CD14-positive monocyte (primary cell): ENCODE data around the gene TUNAR. TPM values are rescaled to one million over a fixed set of nuclear protein-coding genes. Genes with fewer than 3 reads are reported as not detected.

ENCODE experiments used
- DNase-seq, 3 donors: peaks; one replicate each; pipeline ENCODE4 v3.0.0-alpha.2; 2011 to 2022
- H2AFZ ChIP-seq: 2 replicates; pipeline ENCODE4 v1.6.0; 2012; ENCODE audit warnings: mild to moderate bottlenecking, low read depth, low read length, inconsistent platforms; ENCODE audit not compliant: insufficient read depth, poor library complexity, severe bottlenecking
- H3K27ac ChIP-seq, 2 donors: 1 replicate in 1 of 2; 2 replicates in 1 of 2; pipeline ENCODE4 v1.5.1; 2012 to 2013; ENCODE audit warnings: low read length in 2 of 2, control low read depth in 1 of 2, inconsistent platforms in 1 of 2, low read depth in 1 of 2, mild to moderate bottlenecking in 1 of 2
- H3K27me3 ChIP-seq, 2 donors: one replicate each; pipeline versions ENCODE4 v1.6.0 to v1.6.1; 2011 to 2013; ENCODE audit warnings: low read length in 2 of 2; ENCODE audit not compliant: control insufficient read depth in 2 of 2, insufficient read depth in 2 of 2
- H3K36me3 ChIP-seq, 2 donors: replicated peaks in 1 of 2; 1 replicate in 1 of 2; 2 replicates in 1 of 2; pipeline versions ENCODE4 v1.5.1 to v1.6.1; 2012 to 2013; ENCODE audit warnings: low read length in 2 of 2, control low read depth in 1 of 2, inconsistent platforms in 1 of 2, mild to moderate bottlenecking in 1 of 2; ENCODE audit not compliant: insufficient read depth in 2 of 2, control insufficient read depth in 1 of 2
- H3K4me1 ChIP-seq, 2 donors: 1 replicate in 1 of 2; 2 replicates in 1 of 2; pipeline versions ENCODE4 v1.5.1 to v1.6.1; 2012 to 2013; ENCODE audit warnings: low read length in 2 of 2, control low read depth in 1 of 2, inconsistent platforms in 1 of 2, mild to moderate bottlenecking in 1 of 2, moderate library complexity in 1 of 2; ENCODE audit not compliant: insufficient read depth in 2 of 2, control insufficient read depth in 1 of 2
- H3K4me2 ChIP-seq: replicated peaks from 2 replicates; pipeline ENCODE3; 2012; ENCODE audit warnings: low read length, moderate library complexity, mild to moderate bottlenecking; ENCODE audit not compliant: poor library complexity, severe bottlenecking; ENCODE audit errors: extremely low read depth
- H3K4me3 ChIP-seq, 3 experiments: fragments of 200-600 bp in 1 of 3; sonication (generic) in 1 of 3; replicated peaks in 1 of 3; 1 replicate in 2 of 3; 2 replicates in 1 of 3; pipeline ENCODE4 v1.5.1; 2011 to 2013; ENCODE audit warnings: low read length in 3 of 3, mild to moderate bottlenecking in 3 of 3, control low read depth in 2 of 3, low read depth in 2 of 3, inconsistent platforms in 1 of 3, moderate library complexity in 1 of 3
- H3K79me2 ChIP-seq: 2 replicates; pipeline ENCODE4 v1.6.0; 2012; ENCODE audit warnings: mild to moderate bottlenecking, control low read depth, inconsistent platforms, low read length, moderate library complexity; ENCODE audit not compliant: insufficient read depth
- H3K9ac ChIP-seq: 2 replicates; pipeline ENCODE4 v1.6.0; 2017; ENCODE audit warnings: low read length, mild to moderate bottlenecking; ENCODE audit not compliant: insufficient read depth, poor library complexity, severe bottlenecking
- H3K9me3 ChIP-seq, 2 donors: replicated peaks in 1 of 2; 1 replicate in 1 of 2; 2 replicates in 1 of 2; pipeline versions ENCODE4 v1.5.1 to v1.6.1; 2012 to 2013; ENCODE audit warnings: low read length in 2 of 2, control low read depth in 1 of 2; ENCODE audit not compliant: control insufficient read depth in 1 of 2, insufficient read depth in 1 of 2
- H4K20me1 ChIP-seq: 2 replicates; pipeline ENCODE4 v1.6.0; 2012; ENCODE audit warnings: mild to moderate bottlenecking, low read length, control low read depth, moderate library complexity; ENCODE audit not compliant: insufficient read depth
- H3K27ac Mint-ChIP-seq, 7 donors: one replicate each; pipeline ENCODE4 v1.8.0; 2020; ENCODE audit warnings: mild to moderate bottlenecking in 7 of 7, mixed read lengths in 7 of 7, moderate library complexity in 6 of 7, inconsistent platforms in 2 of 7
- H3K27me3 Mint-ChIP-seq, 3 donors: one replicate each; pipeline ENCODE4 v1.8.0; 2021 to 2022; ENCODE audit warnings: low read depth in 3 of 3, mild to moderate bottlenecking in 3 of 3, mixed read lengths in 3 of 3, moderate library complexity in 3 of 3, inconsistent platforms in 1 of 3
- H3K36me3 Mint-ChIP-seq, 2 donors: one replicate each; pipeline ENCODE4 v1.8.0; 2020; ENCODE audit warnings: mixed read lengths in 2 of 2, inconsistent platforms in 1 of 2, mild to moderate bottlenecking in 1 of 2
- H3K4me1 Mint-ChIP-seq: one replicate; pipeline ENCODE4 v1.8.0; 2020; ENCODE audit warnings: mild to moderate bottlenecking, mixed read lengths
- H3K4me3 Mint-ChIP-seq, 2 donors: one replicate each; pipeline ENCODE4 v1.8.0; 2020; ENCODE audit warnings: mild to moderate bottlenecking in 2 of 2, mixed read lengths in 2 of 2, moderate library complexity in 1 of 2
- H3K9me3 Mint-ChIP-seq, 7 donors: one replicate each; pipeline ENCODE4 v1.8.0; 2020 to 2022; ENCODE audit warnings: mixed read lengths in 7 of 7, mild to moderate bottlenecking in 6 of 7, moderate library complexity in 6 of 7, inconsistent platforms in 2 of 7
- WGBS: methylation state at CpG from one replicate; pipeline ENCODE4 v1.1.5; 2013; ENCODE audit warnings: missing lambda C conversion rate; ENCODE audit not compliant: insufficient coverage; 5-methylcytosine and 5-hydroxymethylcytosine counted together
- intact Hi-C, 2 donors: fragments of 100-400 bp; cut with micrococcal nuclease; formaldehyde crosslinking; loops; one replicate each; pipeline versions ENCODE4 v1.15.0 to v1.15.1; 2023
- polyA plus RNA-seq, 3 donors: library from polyadenylated mRNA; depleted of rRNA in 1 of 3; unstranded in 2 of 3; stranded (reverse) in 1 of 3; fragments of 300-500 nt in 2 of 3; fragments of >200 nt in 1 of 3; fragmentation: Illumina TruSeq in 2 of 3; gene quantifications; 1 replicate in 2 of 3; 2 replicates in 1 of 3; pipeline ENCODE4 v1.2.3, GENCODE V29; 2012 to 2021
- TF ChIP-seq, protein P1 (sequence below): fragments of 200-600 bp; IDR thresholded peaks from one replicate; pipeline ENCODE4 v1.8.0; 2022; ENCODE audit warnings: antibody characterized with exemption, mild to moderate bottlenecking

Gene TUNAR
- polyA plus RNA-seq, 3 donors: not detected

DNA sequence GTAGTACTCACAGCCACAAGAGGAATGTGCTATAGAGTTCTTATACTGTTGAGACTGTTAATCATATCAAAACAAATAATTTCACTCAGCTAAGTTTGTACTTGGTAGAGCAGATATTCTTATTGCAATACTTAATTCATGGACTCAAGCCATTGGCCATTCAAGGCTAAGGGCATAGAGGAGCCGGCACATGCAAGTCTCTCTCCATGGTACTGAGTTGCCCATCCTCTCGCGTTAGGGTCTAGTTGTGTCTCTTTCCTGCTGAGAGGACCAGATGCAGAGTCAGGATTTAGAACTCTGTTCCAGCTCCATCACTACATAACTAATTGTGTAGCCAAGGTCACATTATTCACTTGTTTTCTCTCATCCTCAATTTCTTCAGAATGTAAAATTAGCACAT, 14.4 kb upstream of the TUNAR start:
- DNase-seq: no peak
- Mint-ChIP-seq H3K36me3 (no peaks in the 10 kb centered on the region), H3K27ac (no peak overlapping the region), H3K4me1 (no peaks in the 10 kb centered on the region), H3K27me3 (peaks cover 0 to 2% (median 0%) of the 10 kb centered on the region in 3 donors), H3K9me3 (peaks cover 0 to 3% (median 0%) of the 10 kb centered on the region in 7 donors), H3K4me3 (no peak overlapping the region)
- TF ChIP-seq, protein P1, sequence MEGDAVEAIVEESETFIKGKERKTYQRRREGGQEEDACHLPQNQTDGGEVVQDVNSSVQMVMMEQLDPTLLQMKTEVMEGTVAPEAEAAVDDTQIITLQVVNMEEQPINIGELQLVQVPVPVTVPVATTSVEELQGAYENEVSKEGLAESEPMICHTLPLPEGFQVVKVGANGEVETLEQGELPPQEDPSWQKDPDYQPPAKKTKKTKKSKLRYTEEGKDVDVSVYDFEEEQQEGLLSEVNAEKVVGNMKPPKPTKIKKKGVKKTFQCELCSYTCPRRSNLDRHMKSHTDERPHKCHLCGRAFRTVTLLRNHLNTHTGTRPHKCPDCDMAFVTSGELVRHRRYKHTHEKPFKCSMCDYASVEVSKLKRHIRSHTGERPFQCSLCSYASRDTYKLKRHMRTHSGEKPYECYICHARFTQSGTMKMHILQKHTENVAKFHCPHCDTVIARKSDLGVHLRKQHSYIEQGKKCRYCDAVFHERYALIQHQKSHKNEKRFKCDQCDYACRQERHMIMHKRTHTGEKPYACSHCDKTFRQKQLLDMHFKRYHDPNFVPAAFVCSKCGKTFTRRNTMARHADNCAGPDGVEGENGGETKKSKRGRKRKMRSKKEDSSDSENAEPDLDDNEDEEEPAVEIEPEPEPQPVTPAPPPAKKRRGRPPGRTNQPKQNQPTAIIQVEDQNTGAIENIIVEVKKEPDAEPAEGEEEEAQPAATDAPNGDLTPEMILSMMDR: no peak
- no peak overlapping the region for H2AFZ ChIP-seq
- no peaks in the 10 kb centered on the region for H3K36me3 ChIP-seq
- H3K27ac ChIP-seq: no peak overlapping the region
- no peaks in the 10 kb centered on the region for H4K20me1 ChIP-seq
- H3K4me2 ChIP-seq: no peak overlapping the region
- intact Hi-C loops: no loop called here
- H3K79me2 ChIP-seq: no peaks in the 10 kb centered on the region
- WGBS: 3% methylated on average over 3 of the region's 3 CpGs
- no peak overlapping the region for H3K4me3 ChIP-seq
- no peaks in the 10 kb centered on the region for H3K4me1 ChIP-seq
- H3K9ac ChIP-seq: no peak overlapping the region
- no peaks in the 10 kb centered on the region for H3K27me3 ChIP-seq
- no peaks in the 10 kb centered on the region for H3K9me3 ChIP-seq

DNA sequence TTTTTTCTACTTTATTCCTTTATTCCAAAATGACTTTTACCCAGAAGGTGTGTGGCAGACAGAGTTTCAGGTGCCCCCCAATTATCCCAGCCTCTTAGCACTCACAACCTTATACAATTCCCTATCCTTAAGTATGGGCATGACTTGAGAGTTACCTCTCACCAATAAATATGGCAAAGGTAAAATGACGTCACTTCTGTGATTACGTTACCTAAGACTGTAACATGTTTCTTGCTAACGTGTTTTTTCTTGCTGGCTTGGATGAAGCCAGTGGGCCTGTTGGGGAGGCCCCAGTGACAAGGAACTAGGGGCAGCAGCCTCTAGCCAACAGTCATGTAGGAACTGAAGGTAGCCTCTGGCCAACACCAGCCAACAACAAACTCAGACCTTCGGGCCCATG, 13.3 kb upstream of the TUNAR start:
- no peak overlapping the region for H3K27ac Mint-ChIP-seq
- WGBS: 80% methylated on average over 2 of the region's 4 CpGs
- peaks cover 0 to 2% (median 0%) of the 10 kb centered on the region in 3 donors for H3K27me3 Mint-ChIP-seq

More for the DNA sequence above, 13.3 kb upstream of the TUNAR start:
- Mint-ChIP-seq H3K9me3 (peaks cover 0 to 3% (median 0%) of the 10 kb centered on the region in 7 donors), H3K4me1 (no peaks in the 10 kb centered on the region), H3K4me3 (no peak overlapping the region), H3K36me3 (no peaks in the 10 kb centered on the region)
- H3K27me3 ChIP-seq: no peaks in the 10 kb centered on the region
- no peaks in the 10 kb centered on the region for H3K9me3 ChIP-seq
- no peaks in the 10 kb centered on the region for H3K36me3 ChIP-seq
- no peak for DNase-seq
- H3K4me3 ChIP-seq: no peak overlapping the region
- H2AFZ ChIP-seq: no peak overlapping the region
- H4K20me1 ChIP-seq: no peaks in the 10 kb centered on the region
- no peaks in the 10 kb centered on the region for H3K4me1 ChIP-seq
- H3K79me2 ChIP-seq: no peaks in the 10 kb centered on the region
- intact Hi-C loops: no loop called here
- H3K9ac ChIP-seq: no peak overlapping the region
- no peak overlapping the region for H3K27ac ChIP-seq
- TF ChIP-seq, protein P1: no peak
- H3K4me2 ChIP-seq: no peak overlapping the region
